Thymus (tissue), 11 donors: Measurements from ENCODE around the gene DDX3X. TPM values are rescaled to one million over a fixed set of nuclear protein-coding genes. Genes with fewer than 3 reads are reported as not detected.
A peak's percentile ranks its signal among the peaks of the same experiment; 100 is the strongest.
"Not testable (repeated sequence)": the region's sequence is repeated elsewhere in the genome, so short reads cannot be mapped to it uniquely, and the experiment has no call there.

ENCODE experiments used
- DNase-seq, 9 donors: peaks; one replicate each; pipeline ENCODE4 v3.0.0-alpha.2; 2013; ENCODE audit warnings: low spot score in 9 of 9, low read depth in 6 of 9, missing footprints in 1 of 9
- H3K27ac ChIP-seq, 2 donors: one replicate each; pipeline ENCODE4 v1.5.1; 2013; ENCODE audit warnings: control low read depth in 1 of 2, low read depth in 1 of 2, low read length in 1 of 2, mild to moderate bottlenecking in 1 of 2, moderate library complexity in 1 of 2
- H3K27me3 ChIP-seq, 2 donors: one replicate each; pipeline ENCODE4 v1.5.1; 2013; ENCODE audit warnings: low read length in 1 of 2; ENCODE audit not compliant: control insufficient read depth in 2 of 2, insufficient read depth in 1 of 2
- H3K36me3 ChIP-seq, 2 donors: one replicate each; pipeline ENCODE4 v1.5.1; 2013; ENCODE audit warnings: low read length in 1 of 2, mild to moderate bottlenecking in 1 of 2, moderate library complexity in 1 of 2; ENCODE audit not compliant: control insufficient read depth in 2 of 2, insufficient read depth in 2 of 2
- H3K4me1 ChIP-seq, 2 donors: one replicate each; pipeline ENCODE4 v1.5.1; 2013; ENCODE audit warnings: low read length in 2 of 2; ENCODE audit not compliant: control insufficient read depth in 2 of 2, insufficient read depth in 2 of 2
- H3K4me3 ChIP-seq, 2 donors: one replicate each; pipeline ENCODE4 v1.5.1; 2013; ENCODE audit warnings: low read length in 2 of 2, control low read depth in 1 of 2, mild to moderate bottlenecking in 1 of 2
- H3K9me3 ChIP-seq, 2 donors: one replicate each; pipeline ENCODE4 v1.5.1; 2013; ENCODE audit warnings: low read length in 1 of 2, mild to moderate bottlenecking in 1 of 2; ENCODE audit not compliant: control insufficient read depth in 2 of 2, insufficient read depth in 1 of 2
- WGBS: extraction: QIAGEN DNeasy Blood & Tissue Kit; methylation state at CpG from one replicate; pipeline ENCODE4 v1.1.7; 2013; 5-methylcytosine and 5-hydroxymethylcytosine counted together
- polyA plus RNA-seq: library from polyadenylated mRNA; stranded (reverse); fragments of 200-250 nt; gene quantifications from one replicate; pipeline ENCODE4 v1.2.3, GENCODE V29; 2013
- total RNA-seq: library from RNA; stranded (reverse); fragments of 120-200 nt; gene quantifications from one replicate; pipeline ENCODE4 v1.2.4, GENCODE V29; 2013
- donor health status: healthy.

Gene DDX3X
- total and polyA plus RNA-seq, 2 donors: 117 to 232 TPM

DNA sequence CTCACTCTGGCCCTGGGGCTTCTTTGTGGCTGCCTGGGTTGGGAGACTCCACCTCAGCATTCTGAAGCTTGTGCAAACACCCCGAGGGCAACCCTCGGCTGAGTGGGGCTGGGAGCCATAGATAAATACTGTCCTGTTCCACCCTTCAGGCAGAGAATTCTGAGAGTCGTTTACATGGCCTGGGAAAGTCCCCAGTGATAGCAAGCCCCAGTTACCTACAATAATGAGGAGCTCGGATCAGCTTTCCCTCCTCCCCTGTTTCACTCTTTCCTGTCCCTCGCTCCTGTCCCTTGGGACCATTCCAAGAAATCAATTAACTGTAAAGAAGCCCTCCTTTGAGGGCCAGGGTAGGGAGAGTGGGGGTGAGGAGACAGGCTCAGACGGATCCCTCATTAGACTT lies 31.6 kb upstream of the DDX3X start:
- Histone ChIP-seq H3K9me3 (no peaks in the 10 kb centered on the region), H3K4me3 (no peak overlapping the region), H3K27me3 (no peaks in the 10 kb centered on the region), H3K4me1 (no peaks in the 10 kb centered on the region), H3K36me3 (no peaks in the 10 kb centered on the region), H3K27ac (peak overlapping the region in 1 of 2 donors; percentile 18)
- DNase-seq: peak in 1 of 9 donors; percentile 22
- 88% methylated on average over 6 of the region's 6 CpGs for WGBS

DNA sequence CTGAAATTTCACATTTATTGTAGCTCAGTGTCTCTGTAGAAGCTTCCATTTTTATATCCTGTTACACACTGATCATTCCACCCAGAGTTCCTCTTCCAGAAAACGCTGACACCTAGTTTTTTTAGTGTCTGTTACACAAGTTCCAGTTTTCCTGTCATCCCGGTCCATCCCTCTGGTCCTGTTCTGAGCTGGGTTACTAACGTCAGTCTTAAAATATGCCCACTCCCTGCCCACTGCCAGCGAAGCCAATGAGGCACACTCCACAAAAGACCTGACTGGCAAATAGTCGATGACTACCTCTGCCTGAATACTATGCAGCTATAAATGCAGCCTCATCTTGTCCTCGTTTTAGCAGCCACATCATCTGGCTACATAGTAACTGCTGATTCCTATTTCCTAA lies 30.9 kb upstream of the DDX3X start:
- WGBS: 89% methylated on average over 6 of the region's 6 CpGs
- Histone ChIP-seq H3K27ac (peak overlapping the region in 1 of 2 donors; percentile 70), H3K9me3 (no peaks in the 10 kb centered on the region), H3K4me1 (no peaks in the 10 kb centered on the region), H3K4me3 (no peak overlapping the region), H3K36me3 (no peaks in the 10 kb centered on the region), H3K27me3 (no peaks in the 10 kb centered on the region)
- no peak for DNase-seq

DNA sequence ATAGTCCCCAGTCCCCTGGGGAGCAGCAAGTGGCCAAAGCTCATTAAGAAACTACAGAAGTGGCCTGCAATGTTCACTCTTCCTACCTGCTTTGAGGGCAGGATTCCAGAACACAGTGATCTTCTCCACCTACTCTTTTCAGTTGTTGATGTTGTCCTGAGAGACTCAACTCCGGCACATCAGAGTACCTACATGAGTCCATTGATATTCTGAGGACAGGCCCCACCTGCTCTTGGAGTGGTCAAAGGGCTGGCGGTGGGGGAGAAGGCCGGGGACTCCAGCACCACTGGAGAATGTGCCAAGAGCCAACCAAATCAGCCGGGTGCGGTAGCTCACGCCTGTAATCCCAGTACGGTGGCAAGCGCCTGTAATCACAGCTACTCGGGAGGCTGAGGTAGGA lies 29.8 kb upstream of the DDX3X start:
- Histone ChIP-seq H3K27ac (no peak overlapping the region), H3K4me3 (no peak overlapping the region), H3K9me3 (no peaks in the 10 kb centered on the region), H3K36me3 (no peaks in the 10 kb centered on the region), H3K4me1 (no peaks in the 10 kb centered on the region), H3K27me3 (no peaks in the 10 kb centered on the region)
- DNase-seq: no peak
- WGBS: 98% methylated on average over 9 of the region's 9 CpGs

DNA sequence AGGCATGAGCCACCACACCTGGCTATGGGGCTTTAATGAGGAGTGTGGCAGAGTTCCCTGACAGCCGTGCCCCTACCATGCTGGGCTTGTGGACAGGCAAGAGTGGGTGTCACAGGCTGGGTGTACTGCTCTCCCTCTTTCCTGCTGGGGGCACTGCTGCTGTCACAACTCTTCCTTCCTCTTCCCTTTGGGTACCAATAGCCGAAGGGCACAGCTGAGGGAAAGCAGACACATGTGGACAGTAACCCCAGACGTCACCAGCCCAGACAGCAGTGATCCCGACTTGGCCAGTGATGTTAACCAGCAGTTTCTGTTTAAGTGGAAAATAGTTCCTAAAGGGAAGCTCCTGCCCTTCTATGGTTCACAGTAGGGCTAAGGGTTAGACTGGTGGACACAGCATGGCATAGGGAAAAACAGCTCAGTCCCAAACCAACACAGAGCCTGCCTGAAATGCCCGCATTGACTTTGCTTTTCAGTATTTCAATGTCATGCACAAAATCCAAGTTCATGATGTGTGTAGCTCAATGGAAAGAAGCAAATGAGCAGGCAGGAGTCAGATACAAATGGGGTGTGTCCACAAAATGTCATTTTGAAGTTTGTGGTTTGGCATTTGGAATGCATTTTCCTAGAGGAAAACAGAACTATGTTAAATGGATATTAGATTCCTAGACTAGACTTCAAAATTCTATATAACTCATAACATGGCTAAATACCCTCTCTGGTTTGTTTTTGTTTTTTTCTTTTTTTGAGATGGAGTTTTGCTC lies 24.9 kb upstream of the DDX3X start:
- H3K4me3 ChIP-seq: no peak overlapping the region
- no peaks in the 10 kb centered on the region for H3K36me3 ChIP-seq
- no peaks in the 10 kb centered on the region for H3K4me1 ChIP-seq
- H3K9me3 ChIP-seq: no peaks in the 10 kb centered on the region
- H3K27me3 ChIP-seq: no peaks in the 10 kb centered on the region
- 73% methylated on average over 5 of the region's 5 CpGs for WGBS
- H3K27ac ChIP-seq: no peak overlapping the region
- no peak for DNase-seq

DNA sequence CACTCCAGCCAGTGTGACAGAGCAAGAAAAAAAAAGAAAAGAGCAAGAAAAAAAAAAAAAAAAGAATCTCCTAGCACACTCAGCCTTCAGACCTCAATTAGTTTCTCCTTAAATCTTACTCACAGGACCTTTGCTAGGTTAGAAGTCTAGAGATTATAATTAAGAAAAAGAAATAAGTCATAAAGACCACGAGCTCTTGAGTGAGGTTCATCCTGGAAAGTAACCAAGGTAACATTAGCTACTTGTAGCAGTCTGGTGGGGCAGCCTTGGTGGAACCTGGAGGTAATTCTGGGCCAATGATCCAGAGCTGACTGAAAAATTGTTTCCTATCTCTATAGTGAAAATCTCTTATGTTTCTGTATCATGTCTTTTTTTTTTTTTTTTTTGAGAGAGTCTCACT lies 21.2 kb upstream of the DDX3X start:
- no peak overlapping the region for H3K27ac ChIP-seq
- H3K4me1 ChIP-seq: no peaks in the 10 kb centered on the region
- H3K9me3 ChIP-seq: no peaks in the 10 kb centered on the region
- no peaks in the 10 kb centered on the region for H3K27me3 ChIP-seq
- no peak for DNase-seq
- H3K36me3 ChIP-seq: no peaks in the 10 kb centered on the region
- 95% methylated on average over 1 of the region's 1 CpG for WGBS
- H3K4me3 ChIP-seq: no peak overlapping the region

DNA sequence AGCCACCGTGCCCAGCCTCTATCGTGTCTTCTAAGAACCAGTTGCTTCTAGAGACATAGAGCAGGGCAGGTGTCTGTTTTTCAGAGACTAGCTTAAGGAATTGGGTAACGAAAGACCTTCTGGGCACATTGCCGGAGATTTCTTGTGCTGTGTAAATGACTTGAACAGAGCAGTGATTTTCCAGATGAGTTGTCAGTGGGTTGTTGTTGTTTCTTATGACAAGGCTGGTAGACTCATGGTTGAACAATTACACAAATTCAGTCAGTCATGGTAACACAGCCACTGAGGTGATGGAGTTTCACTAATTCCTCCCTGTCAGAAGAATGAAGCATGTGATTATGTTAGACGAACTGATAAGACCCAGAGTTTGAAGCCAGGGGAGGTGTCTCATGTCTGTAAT lies 20.5 kb upstream of the DDX3X start:
- no peak for DNase-seq
- no peaks in the 10 kb centered on the region for H3K4me1 ChIP-seq
- no peaks in the 10 kb centered on the region for H3K27me3 ChIP-seq
- H3K4me3 ChIP-seq: no peak overlapping the region
- H3K9me3 ChIP-seq: no peaks in the 10 kb centered on the region
- no peak overlapping the region for H3K27ac ChIP-seq
- no peaks in the 10 kb centered on the region for H3K36me3 ChIP-seq
- 96% methylated on average over 5 of the region's 5 CpGs for WGBS

DNA sequence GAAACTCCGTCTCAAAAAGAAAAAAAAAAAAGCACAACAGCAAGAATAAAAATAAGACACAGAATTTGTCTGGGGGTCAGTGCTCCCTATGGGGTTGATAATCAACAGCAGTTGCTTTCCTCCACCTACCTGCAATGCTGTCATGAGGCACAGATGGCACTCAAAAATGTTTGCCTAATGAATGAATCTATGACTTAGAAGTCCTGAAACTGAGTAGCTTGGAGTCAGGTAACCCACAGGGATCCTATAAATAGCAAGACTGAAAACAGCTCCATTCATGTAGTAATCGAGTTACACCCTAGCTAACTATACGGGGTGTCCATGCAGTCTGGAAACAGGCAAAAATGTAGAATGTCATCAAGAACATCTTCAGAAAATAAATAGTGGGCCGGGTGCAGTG lies 19.8 kb upstream of the DDX3X start:
- Histone ChIP-seq H3K4me3 (no peak overlapping the region), H3K36me3 (no peaks in the 10 kb centered on the region), H3K4me1 (no peaks in the 10 kb centered on the region), H3K9me3 (no peaks in the 10 kb centered on the region), H3K27ac (no peak overlapping the region), H3K27me3 (no peaks in the 10 kb centered on the region)
- WGBS: 96% methylated on average over 4 of the region's 4 CpGs
- no peak for DNase-seq

DNA sequence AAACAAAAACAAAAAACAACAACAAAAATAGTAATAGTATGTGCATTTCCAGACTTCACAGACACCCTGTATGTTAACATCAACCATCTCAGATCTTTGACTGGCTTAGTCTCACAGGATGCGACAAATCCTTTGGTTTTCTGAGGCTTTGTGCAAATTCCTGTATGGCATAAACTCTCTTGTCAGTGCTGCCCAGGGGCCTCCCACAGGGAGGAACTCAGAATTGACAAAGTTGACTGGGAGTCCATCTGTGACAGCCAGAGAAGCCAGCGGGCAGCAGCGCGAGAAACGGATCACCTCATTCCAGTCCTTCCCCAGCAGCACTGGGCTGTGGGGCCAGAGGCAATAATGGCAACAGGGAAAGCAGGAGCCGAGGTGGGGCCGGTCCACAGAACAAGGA lies 19.1 kb upstream of the DDX3X start:
- no peaks in the 10 kb centered on the region for H3K36me3 ChIP-seq
- H3K27ac ChIP-seq: no peak overlapping the region
- no peaks in the 10 kb centered on the region for H3K27me3 ChIP-seq
- WGBS: 96% methylated on average over 7 of the region's 7 CpGs
- no peaks in the 10 kb centered on the region for H3K9me3 ChIP-seq
- DNase-seq: no peak
- H3K4me3 ChIP-seq: no peak overlapping the region
- no peaks in the 10 kb centered on the region for H3K4me1 ChIP-seq

DNA sequence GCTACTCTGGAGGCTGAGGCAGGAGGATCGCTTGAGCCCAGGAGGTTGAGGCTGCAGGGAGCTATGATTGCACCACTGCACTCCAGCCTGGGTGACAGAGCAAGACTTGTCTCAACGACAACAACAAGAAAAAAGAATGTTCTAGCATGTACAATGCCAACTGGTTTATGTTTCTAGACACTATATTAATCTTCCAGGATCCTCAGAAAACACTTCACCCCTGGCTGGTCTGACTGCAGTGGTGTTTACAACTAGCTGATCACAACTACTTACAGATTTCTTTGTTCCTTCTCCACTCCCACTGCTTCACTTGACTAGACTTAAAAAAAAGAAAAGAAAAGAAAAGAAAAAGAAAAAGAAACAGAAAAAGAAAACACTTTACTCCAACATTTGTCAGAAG lies 17.7 kb upstream of the DDX3X start:
- not testable (repeated sequence) for H3K4me1 ChIP-seq, H3K36me3 ChIP-seq, H3K4me3 ChIP-seq, H3K9me3 ChIP-seq, DNase-seq, H3K27ac ChIP-seq, H3K27me3 ChIP-seq
- WGBS: 98% methylated on average over 2 of the region's 2 CpGs
